Fibroblast of mammary gland (primary cell): ENCODE measurements around the gene CEP112.

Experiments
- DNase-seq: peaks from one replicate; pipeline ENCODE4 v3.0.0-alpha.2; 2010; ENCODE audit warnings: low read depth
- H3K4me3 ChIP-seq: 2 replicates; pipeline ENCODE4 v1.5.1; 2011; ENCODE audit warnings: low read depth, mild to moderate bottlenecking, low read length, moderate library complexity; ENCODE audit not compliant: control insufficient read depth
- TF ChIP-seq, protein P1 (sequence below): conservative IDR thresholded peaks from 2 replicates; pipeline ENCODE4 v1.5.1; 2011; ENCODE audit warnings: low read depth, low read length, inconsistent platforms; ENCODE audit not compliant: control insufficient read depth, insufficient read depth

The CEP112 gene

DNA sequence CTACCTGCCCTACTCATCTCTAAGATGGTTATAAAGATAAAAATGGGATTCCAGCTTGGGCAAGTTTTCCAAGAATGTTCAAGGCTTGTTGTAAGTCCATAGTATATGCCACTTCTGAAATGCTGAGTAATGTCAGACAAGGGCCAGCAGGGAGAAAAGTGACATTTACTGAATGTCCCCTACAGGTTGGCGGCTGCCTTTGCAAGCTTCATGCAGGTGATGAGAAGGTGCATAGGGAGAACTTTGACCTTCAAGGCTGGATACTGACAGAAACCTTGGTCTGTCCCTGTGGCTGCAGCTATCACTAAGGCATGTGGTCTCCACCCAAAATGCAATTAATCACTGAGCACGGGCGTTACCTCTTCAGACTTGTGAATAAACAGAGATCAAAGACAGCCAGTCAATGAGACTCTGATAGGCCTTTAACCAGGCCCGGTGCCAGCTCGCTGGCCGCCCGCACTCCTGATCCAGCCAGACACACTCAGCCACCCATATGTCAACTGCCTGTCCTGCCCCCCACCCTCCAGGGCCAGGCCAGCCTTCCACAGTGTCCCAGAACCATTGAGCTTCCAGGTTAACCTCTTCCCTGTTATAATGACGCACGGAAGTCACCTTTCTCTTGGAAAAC, 603.6 kb downstream of the CEP112 start:
- no peak for DNase-seq
- TF ChIP-seq, protein P1, sequence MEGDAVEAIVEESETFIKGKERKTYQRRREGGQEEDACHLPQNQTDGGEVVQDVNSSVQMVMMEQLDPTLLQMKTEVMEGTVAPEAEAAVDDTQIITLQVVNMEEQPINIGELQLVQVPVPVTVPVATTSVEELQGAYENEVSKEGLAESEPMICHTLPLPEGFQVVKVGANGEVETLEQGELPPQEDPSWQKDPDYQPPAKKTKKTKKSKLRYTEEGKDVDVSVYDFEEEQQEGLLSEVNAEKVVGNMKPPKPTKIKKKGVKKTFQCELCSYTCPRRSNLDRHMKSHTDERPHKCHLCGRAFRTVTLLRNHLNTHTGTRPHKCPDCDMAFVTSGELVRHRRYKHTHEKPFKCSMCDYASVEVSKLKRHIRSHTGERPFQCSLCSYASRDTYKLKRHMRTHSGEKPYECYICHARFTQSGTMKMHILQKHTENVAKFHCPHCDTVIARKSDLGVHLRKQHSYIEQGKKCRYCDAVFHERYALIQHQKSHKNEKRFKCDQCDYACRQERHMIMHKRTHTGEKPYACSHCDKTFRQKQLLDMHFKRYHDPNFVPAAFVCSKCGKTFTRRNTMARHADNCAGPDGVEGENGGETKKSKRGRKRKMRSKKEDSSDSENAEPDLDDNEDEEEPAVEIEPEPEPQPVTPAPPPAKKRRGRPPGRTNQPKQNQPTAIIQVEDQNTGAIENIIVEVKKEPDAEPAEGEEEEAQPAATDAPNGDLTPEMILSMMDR: no peak
- H3K4me3 ChIP-seq: no peak overlapping the region

DNA sequence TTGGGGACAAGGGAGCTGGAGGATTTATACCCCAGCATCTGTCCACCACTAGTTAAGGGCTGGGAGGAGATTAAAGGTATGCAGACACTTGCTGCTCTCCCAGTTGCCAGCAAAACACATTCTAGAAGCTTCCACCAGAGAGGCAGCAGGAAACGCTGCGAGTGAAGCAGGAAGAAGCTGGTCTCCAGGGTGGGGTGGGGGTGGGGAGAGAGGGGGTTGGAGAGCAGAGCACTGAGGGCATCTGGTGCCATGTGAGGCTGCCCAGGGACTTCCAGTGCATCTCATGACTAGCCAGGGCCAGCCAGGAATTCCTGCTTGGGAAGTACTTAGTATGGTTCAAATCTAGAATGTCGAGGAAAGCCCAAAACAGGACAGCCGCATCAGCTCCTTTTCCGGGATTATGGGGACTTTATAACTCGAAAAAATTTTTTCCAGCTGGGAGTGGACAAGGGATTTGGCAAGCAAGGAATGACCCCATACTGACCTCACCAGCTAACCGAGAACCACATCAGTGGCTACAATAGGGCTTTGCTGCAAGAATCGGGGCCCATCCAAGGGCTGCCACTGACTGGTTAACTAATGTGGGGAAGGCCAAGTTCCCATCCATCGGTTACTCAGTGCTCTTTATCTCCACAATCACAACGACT, 604.3 kb downstream of the CEP112 start:
- TF ChIP-seq, protein P1: no peak
- H3K4me3 ChIP-seq: no peak overlapping the region
- no peak for DNase-seq

DNA sequence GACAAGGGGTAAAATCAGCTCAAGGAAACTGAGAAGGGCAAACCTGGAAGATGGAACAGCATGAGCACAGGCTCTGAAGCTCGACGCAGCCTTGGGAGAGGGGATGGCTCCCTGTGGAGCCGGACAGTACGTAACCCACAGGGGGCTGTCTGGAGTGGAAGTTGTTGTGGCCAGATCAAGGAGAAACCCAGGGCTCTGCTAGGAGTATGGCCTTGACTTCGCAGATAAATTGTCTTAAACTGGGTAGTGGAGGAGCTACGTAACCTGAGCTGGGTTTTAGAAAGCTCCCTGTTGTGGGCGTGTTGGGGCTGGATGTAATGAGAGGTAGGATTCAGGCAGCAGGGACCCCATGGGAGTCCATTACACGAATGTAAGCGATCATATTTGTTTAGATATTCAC, 605.0 kb downstream of the CEP112 start:
- TF ChIP-seq, protein P1: no peak
- H3K4me3 ChIP-seq: no peak overlapping the region
- DNase-seq: no peak
